ENCODE measurements around the gene FSTL5.

Gene FSTL5

DNA sequence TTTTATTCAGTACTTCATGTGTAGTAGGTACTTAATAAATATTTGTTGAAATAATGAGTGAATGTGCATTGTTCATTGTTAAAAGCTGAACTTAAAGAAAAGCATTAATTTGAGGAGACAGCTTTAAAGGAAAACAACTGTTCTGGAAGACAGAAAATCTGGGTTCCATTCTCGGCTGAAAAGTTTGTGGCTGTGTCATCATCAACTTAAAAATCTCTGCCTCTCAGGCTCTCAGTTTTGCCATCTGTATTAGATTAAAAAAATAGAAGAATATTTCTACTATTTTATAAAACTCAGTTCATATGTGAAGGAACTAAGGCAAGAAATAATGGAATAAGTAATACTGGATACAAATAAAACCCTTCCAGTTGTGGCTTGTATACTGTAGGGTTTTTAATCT, 62.5 kb downstream of the FSTL5 start:
- no peak overlapping the region for H3K4me2 ChIP-seq (ENCODE audit: low read depth, low read length)
- H3K9me2 ChIP-seq (replicated peaks; ENCODE audit: insufficient read depth, low read length) = no peaks in the 10 kb centered on the region
- no peak overlapping the region for H3K9ac ChIP-seq (ENCODE audit: low read length)
- no peaks in the 10 kb centered on the region for H3K4me1 ChIP-seq (ENCODE audit: low read length)
- no peak for DNase-seq
- H3K27me3 ChIP-seq (replicated peaks; ENCODE audit: insufficient read depth, low read length) = no peaks in the 10 kb centered on the region
- no peaks in the 10 kb centered on the region for H3F3A ChIP-seq (ENCODE audit: insufficient read depth, low read length)
- H2AFZ ChIP-seq (ENCODE audit: low read length) = no peak overlapping the region
- no peaks in the 10 kb centered on the region for H3K36me3 ChIP-seq (replicated peaks; ENCODE audit: insufficient read depth, low read length)
- H4K20me1 ChIP-seq (ENCODE audit: insufficient read depth, low read length) = no peaks in the 10 kb centered on the region
- H3K27ac ChIP-seq (ENCODE audit: low read length) = no peak overlapping the region
- no peaks in the 10 kb centered on the region for H3K79me2 ChIP-seq (ENCODE audit: low read length)
- TF ChIP-seq EZH2 (optimal IDR thresholded peaks at IDR 0.05; ENCODE audit: low read depth, low read length) (no peak), EZH2phosphoT487 (IDR thresholded peaks at IDR 0.05; ENCODE audit: low read length) (no peak)
- TF ChIP-seq, protein P1, sequence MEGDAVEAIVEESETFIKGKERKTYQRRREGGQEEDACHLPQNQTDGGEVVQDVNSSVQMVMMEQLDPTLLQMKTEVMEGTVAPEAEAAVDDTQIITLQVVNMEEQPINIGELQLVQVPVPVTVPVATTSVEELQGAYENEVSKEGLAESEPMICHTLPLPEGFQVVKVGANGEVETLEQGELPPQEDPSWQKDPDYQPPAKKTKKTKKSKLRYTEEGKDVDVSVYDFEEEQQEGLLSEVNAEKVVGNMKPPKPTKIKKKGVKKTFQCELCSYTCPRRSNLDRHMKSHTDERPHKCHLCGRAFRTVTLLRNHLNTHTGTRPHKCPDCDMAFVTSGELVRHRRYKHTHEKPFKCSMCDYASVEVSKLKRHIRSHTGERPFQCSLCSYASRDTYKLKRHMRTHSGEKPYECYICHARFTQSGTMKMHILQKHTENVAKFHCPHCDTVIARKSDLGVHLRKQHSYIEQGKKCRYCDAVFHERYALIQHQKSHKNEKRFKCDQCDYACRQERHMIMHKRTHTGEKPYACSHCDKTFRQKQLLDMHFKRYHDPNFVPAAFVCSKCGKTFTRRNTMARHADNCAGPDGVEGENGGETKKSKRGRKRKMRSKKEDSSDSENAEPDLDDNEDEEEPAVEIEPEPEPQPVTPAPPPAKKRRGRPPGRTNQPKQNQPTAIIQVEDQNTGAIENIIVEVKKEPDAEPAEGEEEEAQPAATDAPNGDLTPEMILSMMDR (IDR thresholded peaks at IDR 0.05; ENCODE audit: low read length) = no peak
- H3K4me3 ChIP-seq (ENCODE audit: low read length) = no peak overlapping the region
- no peaks in the 10 kb centered on the region for H3K9me3 ChIP-seq (replicated peaks; ENCODE audit: insufficient read depth, low read length)

DNA sequence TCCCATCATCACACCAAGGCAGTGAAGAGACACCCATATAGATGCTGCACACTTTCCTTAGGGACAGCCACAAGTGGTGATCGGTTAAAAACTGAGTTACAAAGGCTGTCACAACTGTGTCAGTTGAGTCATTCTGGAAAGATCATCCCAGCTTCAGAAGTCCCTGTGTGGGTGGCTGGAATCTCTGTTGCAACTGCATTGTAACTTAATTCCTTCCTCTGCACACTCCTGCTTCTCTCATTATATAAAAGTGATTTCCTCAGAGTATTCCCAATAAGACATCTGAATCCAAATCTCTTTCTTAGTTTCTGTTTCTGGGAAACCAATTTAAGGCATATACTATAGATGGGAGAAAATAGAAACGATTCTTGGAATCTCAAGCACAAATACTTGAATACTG, 88.1 kb downstream of the FSTL5 start:
- Histone ChIP-seq H3K4me1 (ENCODE audit: low read length) (no peaks in the 10 kb centered on the region), H3K79me2 (ENCODE audit: low read length) (no peaks in the 10 kb centered on the region), H2AFZ (ENCODE audit: low read length) (no peak overlapping the region), H3K27me3 (replicated peaks; ENCODE audit: insufficient read depth, low read length) (no peaks in the 10 kb centered on the region), H3K4me3 (ENCODE audit: low read length) (no peak overlapping the region), H3K9me3 (replicated peaks; ENCODE audit: insufficient read depth, low read length) (no peaks in the 10 kb centered on the region), H3K9me2 (replicated peaks; ENCODE audit: insufficient read depth, low read length) (no peaks in the 10 kb centered on the region), H3K4me2 (ENCODE audit: low read depth, low read length) (no peak overlapping the region), H3K27ac (ENCODE audit: low read length) (no peak overlapping the region), H3K9ac (ENCODE audit: low read length) (no peak overlapping the region), H3F3A (ENCODE audit: insufficient read depth, low read length) (no peaks in the 10 kb centered on the region), H4K20me1 (ENCODE audit: insufficient read depth, low read length) (no peaks in the 10 kb centered on the region), H3K36me3 (replicated peaks; ENCODE audit: insufficient read depth, low read length) (no peaks in the 10 kb centered on the region)
- DNase-seq = no peak
- TF ChIP-seq EZH2phosphoT487 (IDR thresholded peaks at IDR 0.05; ENCODE audit: low read length) (no peak), EZH2 (optimal IDR thresholded peaks at IDR 0.05; ENCODE audit: low read depth, low read length) (no peak)
- TF ChIP-seq, protein P1 (IDR thresholded peaks at IDR 0.05; ENCODE audit: low read length) = no peak

DNA sequence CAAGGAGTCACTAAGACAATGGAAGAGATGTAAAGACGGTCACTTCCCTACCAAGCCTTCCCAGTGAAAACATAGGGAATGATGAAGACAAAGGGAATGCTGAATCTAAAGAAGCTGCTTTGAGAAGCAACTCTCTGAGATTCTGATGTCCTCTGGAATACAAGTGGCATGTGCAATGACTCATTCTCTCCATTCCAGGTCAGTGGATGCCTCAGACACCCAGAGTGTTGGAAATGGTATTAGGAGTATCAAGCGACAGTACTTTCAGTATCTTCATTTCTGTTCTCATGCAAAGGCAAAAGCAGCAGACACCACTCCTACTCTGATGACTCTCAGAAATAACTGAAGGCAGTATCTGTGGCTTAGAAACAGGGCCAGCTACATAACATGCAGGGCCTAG, 102.6 kb downstream of the FSTL5 start:
- Histone ChIP-seq H3K9me3 (replicated peaks; ENCODE audit: insufficient read depth, low read length) (no peaks in the 10 kb centered on the region), H3K27me3 (replicated peaks; ENCODE audit: insufficient read depth, low read length) (no peaks in the 10 kb centered on the region), H2AFZ (ENCODE audit: low read length) (no peak overlapping the region), H3K9ac (ENCODE audit: low read length) (no peak overlapping the region), H3K27ac (ENCODE audit: low read length) (no peak overlapping the region), H3K36me3 (replicated peaks; ENCODE audit: insufficient read depth, low read length) (no peaks in the 10 kb centered on the region), H3K79me2 (ENCODE audit: low read length) (no peaks in the 10 kb centered on the region), H3K4me3 (ENCODE audit: low read length) (no peak overlapping the region), H4K20me1 (ENCODE audit: insufficient read depth, low read length) (no peaks in the 10 kb centered on the region), H3K9me2 (replicated peaks; ENCODE audit: insufficient read depth, low read length) (no peaks in the 10 kb centered on the region), H3K4me1 (ENCODE audit: low read length) (no peaks in the 10 kb centered on the region), H3K4me2 (ENCODE audit: low read depth, low read length) (no peak overlapping the region), H3F3A (ENCODE audit: insufficient read depth, low read length) (no peaks in the 10 kb centered on the region)
- TF ChIP-seq EZH2phosphoT487 (IDR thresholded peaks at IDR 0.05; ENCODE audit: low read length) (no peak), EZH2 (optimal IDR thresholded peaks at IDR 0.05; ENCODE audit: low read depth, low read length) (no peak)
- TF ChIP-seq, protein P1 (IDR thresholded peaks at IDR 0.05; ENCODE audit: low read length) = no peak
- DNase-seq = no peak
